HepG2 (cell line): ENCODE results near the gene PIK3R4. TPM values are rescaled to one million over a fixed set of nuclear protein-coding genes. Genes with fewer than 3 reads are reported as not detected.

Source experiments
- ARNT2 ChIP-seq: sonication (generic); formaldehyde crosslinking; IDR thresholded peaks from 2 replicates; pipeline ENCODE4 v1.8.0; 2022; ENCODE audit warnings: mild to moderate bottlenecking, low read depth, missing genetic modification reagents, moderate library complexity
- DMTF1 ChIP-seq: sonication (generic); formaldehyde crosslinking; IDR thresholded peaks from 2 replicates; pipeline ENCODE4 v1.4.0; 2020; ENCODE audit warnings: mild to moderate bottlenecking, missing genetic modification reagents
- EED ChIP-seq: sonication (generic); formaldehyde crosslinking; IDR thresholded peaks from 2 replicates; pipeline ENCODE4 v1.5.0; 2020; ENCODE audit warnings: mild to moderate bottlenecking, missing genetic modification reagents
- FOXJ3 ChIP-seq: sonication (generic); formaldehyde crosslinking; IDR thresholded peaks from 2 replicates; pipeline ENCODE4 v1.4.0; 2020; ENCODE audit warnings: missing genetic modification reagents, mild to moderate bottlenecking, borderline replicate concordance
- GFI1 ChIP-seq: sonication (generic); formaldehyde crosslinking; IDR thresholded peaks from 2 replicates; pipeline ENCODE4 v1.5.0; 2020; ENCODE audit warnings: missing genetic modification reagents, mild to moderate bottlenecking, borderline replicate concordance
- GTF3A ChIP-seq: sonication (generic); formaldehyde crosslinking; conservative IDR thresholded peaks from 2 replicates; pipeline ENCODE4 v1.4.0; 2020; ENCODE audit warnings: mild to moderate bottlenecking, missing genetic modification reagents
- MBD4 ChIP-seq: IDR thresholded peaks from 2 replicates; pipeline ENCODE4 v1.6.1; 2012; ENCODE audit warnings: low read length, inconsistent platforms, borderline replicate concordance
- NFKBIZ ChIP-seq: IDR thresholded peaks from 2 replicates; pipeline ENCODE4 v1.6.1; 2018; ENCODE audit warnings: missing genetic modification reagents, missing compliant biosample characterization
- NPAS2 ChIP-seq: sonication (generic); formaldehyde crosslinking; IDR thresholded peaks from 2 replicates; pipeline ENCODE4 v1.8.0; 2022; ENCODE audit warnings: mild to moderate bottlenecking, missing genetic modification reagents, borderline replicate concordance
- ONECUT2 ChIP-seq: sonication (generic); formaldehyde crosslinking; IDR thresholded peaks from 2 replicates; pipeline ENCODE4 v1.4.0; 2020; ENCODE audit warnings: missing genetic modification reagents
- PRPF4 ChIP-seq: fragments of 200-400 bp; formaldehyde crosslinking; IDR thresholded peaks from 2 replicates; pipeline ENCODE4 v1.6.1; 2016; ENCODE audit warnings: low read length, low read depth; ENCODE audit not compliant: poor library complexity, severe bottlenecking
- SP4 ChIP-seq: sonication (generic); formaldehyde crosslinking; IDR thresholded peaks from 2 replicates; pipeline ENCODE4 v1.8.1; 2023; ENCODE audit warnings: mild to moderate bottlenecking, missing genetic modification reagents
- STAT5B ChIP-seq: sonication (generic); formaldehyde crosslinking; IDR thresholded peaks from 2 replicates; pipeline ENCODE4 v1.4.0; 2020; ENCODE audit warnings: missing genetic modification reagents
- TEF ChIP-seq: sonication (generic); formaldehyde crosslinking; IDR thresholded peaks from 2 replicates; pipeline ENCODE4 v1.5.0; 2020; ENCODE audit warnings: missing genetic modification reagents
- ZFAT ChIP-seq: sonication (generic); formaldehyde crosslinking; conservative IDR thresholded peaks from 2 replicates; pipeline ENCODE4 v1.8.1; 2023; ENCODE audit warnings: missing genetic modification reagents, inconsistent platforms
- ZNF549 ChIP-seq: sonication (generic); formaldehyde crosslinking; IDR thresholded peaks from 2 replicates; pipeline ENCODE4 v1.5.0; 2020; ENCODE audit warnings: missing genetic modification reagents
- ZSCAN29 ChIP-seq: sonication (generic); formaldehyde crosslinking; conservative IDR thresholded peaks from 2 replicates; pipeline ENCODE4 v1.4.0; 2020; ENCODE audit warnings: mild to moderate bottlenecking, missing genetic modification reagents
- polyA plus RNA-seq, 8 experiments: library from polyadenylated mRNA; depleted of rRNA in 3 of 8; stranded (reverse) in 7 of 8; unstranded in 1 of 8; fragments of >200 nt; fragmentation: Illumina TruSeq in 4 of 8; extraction: Trizol in 4 of 8; gene quantifications; 2 replicates each; pipeline versions ENCODE4 v1.2.1 to v1.2.3, GENCODE V29; 2011 to 2016; ENCODE audit warnings: low read depth in 4 of 8, missing spikeins in 1 of 8, mixed read lengths in 1 of 8; ENCODE audit not compliant: insufficient read depth in 1 of 8
- total RNA-seq, 5 experiments: library from RNA; depleted of rRNA; stranded (reverse); fragments of >200 nt; fragmentation: Illumina TruSeq; extraction: Trizol; gene quantifications; 2 replicates each; pipeline ENCODE4 v1.2.3, GENCODE V29; 2016; ENCODE audit warnings: low read depth in 1 of 5
- TF ChIP-seq, protein P1 (sequence below): sonication (generic); formaldehyde crosslinking; IDR thresholded peaks from 2 replicates; pipeline ENCODE4 v1.4.0; 2020; ENCODE audit warnings: missing genetic modification reagents
- TF ChIP-seq, protein P2 (sequence below), 2 experiments: IDR thresholded peaks; 2 replicates each; pipeline ENCODE4 v1.6.1; 2011 to 2012; ENCODE audit warnings: low read length in 2 of 2, borderline replicate concordance in 1 of 2, low read depth in 1 of 2, mild to moderate bottlenecking in 1 of 2, moderate library complexity in 1 of 2
- TF ChIP-seq, protein P3 (sequence below): IDR thresholded peaks from 2 replicates; pipeline ENCODE4 v1.6.1; 2016; ENCODE audit warnings: control low read depth

PIK3R4 gene
- total and polyA plus RNA-seq, 2 of the 13 experiments (the other 11 are each of a cell fraction or from before 2014, with no cell fraction given) = 22.4 to 26.0 TPM

DNA sequence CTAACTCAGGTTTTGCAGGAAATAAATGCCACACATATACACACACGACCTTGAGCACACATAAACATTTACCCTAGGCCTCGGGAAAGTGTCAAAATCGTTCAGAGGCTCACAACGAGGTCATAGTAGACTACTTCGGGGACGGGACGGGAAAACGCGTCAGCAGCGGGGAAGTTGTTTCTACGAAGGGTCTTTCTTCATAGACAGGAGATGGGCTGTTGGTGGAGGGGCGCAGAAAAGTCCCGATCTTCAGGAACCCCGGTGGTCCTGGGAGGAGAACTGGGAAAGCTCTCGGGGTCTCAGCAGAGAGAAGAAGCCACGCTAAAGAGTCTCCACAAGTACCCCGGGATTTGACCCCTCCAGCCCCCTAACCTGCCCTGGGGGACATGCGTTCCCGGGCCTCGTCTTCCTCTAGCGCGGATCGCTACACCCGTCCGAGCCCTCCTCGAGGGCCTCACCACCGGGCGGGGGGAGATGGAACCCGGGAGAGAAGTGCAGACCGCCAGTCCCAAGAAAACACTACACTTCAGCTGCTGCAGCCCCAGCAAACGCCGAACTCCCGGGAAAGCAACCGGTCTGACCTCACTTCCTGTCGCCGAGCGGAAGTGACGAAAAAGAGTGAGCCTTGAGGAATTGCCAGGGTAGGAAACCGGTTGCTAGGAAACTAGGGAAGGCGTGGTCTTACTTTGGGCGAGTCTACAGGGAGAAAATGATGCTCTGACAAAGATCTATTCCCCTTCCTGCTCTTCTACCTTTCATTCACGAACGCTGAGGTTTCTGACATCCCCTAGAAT lies at the start of gene PIK3R4 (continued):
- no peak for TF ChIP-seq PRPF4
- TF ChIP-seq, protein P1, sequence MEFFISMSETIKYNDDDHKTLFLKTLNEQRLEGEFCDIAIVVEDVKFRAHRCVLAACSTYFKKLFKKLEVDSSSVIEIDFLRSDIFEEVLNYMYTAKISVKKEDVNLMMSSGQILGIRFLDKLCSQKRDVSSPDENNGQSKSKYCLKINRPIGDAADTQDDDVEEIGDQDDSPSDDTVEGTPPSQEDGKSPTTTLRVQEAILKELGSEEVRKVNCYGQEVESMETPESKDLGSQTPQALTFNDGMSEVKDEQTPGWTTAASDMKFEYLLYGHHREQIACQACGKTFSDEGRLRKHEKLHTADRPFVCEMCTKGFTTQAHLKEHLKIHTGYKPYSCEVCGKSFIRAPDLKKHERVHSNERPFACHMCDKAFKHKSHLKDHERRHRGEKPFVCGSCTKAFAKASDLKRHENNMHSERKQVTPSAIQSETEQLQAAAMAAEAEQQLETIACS (CRISPR knock-in tag) = no peak
- TF ChIP-seq STAT5B = no peak
- TF ChIP-seq GFI1 = no peak
- TF ChIP-seq NPAS2 (CRISPR knock-in tag) = no peak
- no peak for TF ChIP-seq ZSCAN29
- peak; percentile 54; the same call in 1 of the 2 replicates for TF ChIP-seq NFKBIZ
- 0 out of 2 replicates have a peak, but pooled peaks have one; percentile 27 for TF ChIP-seq ARNT2 (CRISPR knock-in tag)
- TF ChIP-seq ONECUT2 (CRISPR knock-in tag) = no peak
- TF ChIP-seq, protein P2, sequence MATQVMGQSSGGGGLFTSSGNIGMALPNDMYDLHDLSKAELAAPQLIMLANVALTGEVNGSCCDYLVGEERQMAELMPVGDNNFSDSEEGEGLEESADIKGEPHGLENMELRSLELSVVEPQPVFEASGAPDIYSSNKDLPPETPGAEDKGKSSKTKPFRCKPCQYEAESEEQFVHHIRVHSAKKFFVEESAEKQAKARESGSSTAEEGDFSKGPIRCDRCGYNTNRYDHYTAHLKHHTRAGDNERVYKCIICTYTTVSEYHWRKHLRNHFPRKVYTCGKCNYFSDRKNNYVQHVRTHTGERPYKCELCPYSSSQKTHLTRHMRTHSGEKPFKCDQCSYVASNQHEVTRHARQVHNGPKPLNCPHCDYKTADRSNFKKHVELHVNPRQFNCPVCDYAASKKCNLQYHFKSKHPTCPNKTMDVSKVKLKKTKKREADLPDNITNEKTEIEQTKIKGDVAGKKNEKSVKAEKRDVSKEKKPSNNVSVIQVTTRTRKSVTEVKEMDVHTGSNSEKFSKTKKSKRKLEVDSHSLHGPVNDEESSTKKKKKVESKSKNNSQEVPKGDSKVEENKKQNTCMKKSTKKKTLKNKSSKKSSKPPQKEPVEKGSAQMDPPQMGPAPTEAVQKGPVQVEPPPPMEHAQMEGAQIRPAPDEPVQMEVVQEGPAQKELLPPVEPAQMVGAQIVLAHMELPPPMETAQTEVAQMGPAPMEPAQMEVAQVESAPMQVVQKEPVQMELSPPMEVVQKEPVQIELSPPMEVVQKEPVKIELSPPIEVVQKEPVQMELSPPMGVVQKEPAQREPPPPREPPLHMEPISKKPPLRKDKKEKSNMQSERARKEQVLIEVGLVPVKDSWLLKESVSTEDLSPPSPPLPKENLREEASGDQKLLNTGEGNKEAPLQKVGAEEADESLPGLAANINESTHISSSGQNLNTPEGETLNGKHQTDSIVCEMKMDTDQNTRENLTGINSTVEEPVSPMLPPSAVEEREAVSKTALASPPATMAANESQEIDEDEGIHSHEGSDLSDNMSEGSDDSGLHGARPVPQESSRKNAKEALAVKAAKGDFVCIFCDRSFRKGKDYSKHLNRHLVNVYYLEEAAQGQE (IDR thresholded peaks at IDR 0.05; ENCODE audit: borderline replicate concordance in 1 of 2, low read depth in 1 of 2, low read length in 2 of 2) = no peak
- TF ChIP-seq, protein P3, sequence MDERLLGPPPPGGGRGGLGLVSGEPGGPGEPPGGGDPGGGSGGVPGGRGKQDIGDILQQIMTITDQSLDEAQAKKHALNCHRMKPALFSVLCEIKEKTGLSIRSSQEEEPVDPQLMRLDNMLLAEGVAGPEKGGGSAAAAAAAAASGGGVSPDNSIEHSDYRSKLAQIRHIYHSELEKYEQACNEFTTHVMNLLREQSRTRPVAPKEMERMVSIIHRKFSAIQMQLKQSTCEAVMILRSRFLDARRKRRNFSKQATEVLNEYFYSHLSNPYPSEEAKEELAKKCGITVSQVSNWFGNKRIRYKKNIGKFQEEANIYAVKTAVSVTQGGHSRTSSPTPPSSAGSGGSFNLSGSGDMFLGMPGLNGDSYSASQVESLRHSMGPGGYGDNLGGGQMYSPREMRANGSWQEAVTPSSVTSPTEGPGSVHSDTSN = no peak
- no peak for TF ChIP-seq MBD4
- TF ChIP-seq ZNF549 = no peak
- no peak for TF ChIP-seq FOXJ3 (CRISPR knock-in tag)
- no peak for TF ChIP-seq ZFAT (CRISPR knock-in tag)
- TF ChIP-seq SP4 = no peak
- TF ChIP-seq GTF3A = no peak
- no peak for TF ChIP-seq TEF
- TF ChIP-seq DMTF1 (CRISPR knock-in tag) = no peak
- TF ChIP-seq EED (CRISPR knock-in tag) = no peak
